Effector memory CD8-positive, alpha-beta T cell (primary cell): ENCODE measurements around the gene LRRC75A.

ENCODE experiments used
- ATAC-seq: fragments of 150-1000 bp; cut with Tn5 transposase; replicated peaks from 2 replicates; pipeline ENCODE4 v1.10.0; 2021; ENCODE audit warnings: mild to moderate bottlenecking, moderate library complexity
- DNase-seq, 3 experiments: peaks; one replicate each; pipeline ENCODE4 v3.0.0; 2021
- H3K27ac Mint-ChIP-seq, 2 donors: one replicate each; pipeline ENCODE4 v1.8.0; 2022; ENCODE audit warnings: mild to moderate bottlenecking in 2 of 2, mixed read lengths in 2 of 2, moderate library complexity in 2 of 2
- H3K27me3 Mint-ChIP-seq, 2 donors: one replicate each; pipeline ENCODE4 v1.8.0; 2022; ENCODE audit warnings: mixed read lengths in 2 of 2
- H3K36me3 Mint-ChIP-seq: one replicate; pipeline ENCODE4 v1.8.0; 2022; ENCODE audit warnings: mild to moderate bottlenecking, moderate library complexity, mixed read lengths; ENCODE audit not compliant: insufficient read depth
- H3K4me1 Mint-ChIP-seq, 2 donors: one replicate each; pipeline ENCODE4 v1.8.0; 2022; ENCODE audit warnings: low read depth in 2 of 2, mixed read lengths in 2 of 2
- H3K4me3 Mint-ChIP-seq, 2 donors: one replicate each; pipeline ENCODE4 v1.8.0; 2022; ENCODE audit warnings: mild to moderate bottlenecking in 2 of 2, mixed read lengths in 2 of 2, moderate library complexity in 2 of 2
- H3K9me3 Mint-ChIP-seq, 2 donors: one replicate each; pipeline ENCODE4 v1.8.0; 2022; ENCODE audit warnings: mixed read lengths in 2 of 2

LRRC75A gene

DNA sequence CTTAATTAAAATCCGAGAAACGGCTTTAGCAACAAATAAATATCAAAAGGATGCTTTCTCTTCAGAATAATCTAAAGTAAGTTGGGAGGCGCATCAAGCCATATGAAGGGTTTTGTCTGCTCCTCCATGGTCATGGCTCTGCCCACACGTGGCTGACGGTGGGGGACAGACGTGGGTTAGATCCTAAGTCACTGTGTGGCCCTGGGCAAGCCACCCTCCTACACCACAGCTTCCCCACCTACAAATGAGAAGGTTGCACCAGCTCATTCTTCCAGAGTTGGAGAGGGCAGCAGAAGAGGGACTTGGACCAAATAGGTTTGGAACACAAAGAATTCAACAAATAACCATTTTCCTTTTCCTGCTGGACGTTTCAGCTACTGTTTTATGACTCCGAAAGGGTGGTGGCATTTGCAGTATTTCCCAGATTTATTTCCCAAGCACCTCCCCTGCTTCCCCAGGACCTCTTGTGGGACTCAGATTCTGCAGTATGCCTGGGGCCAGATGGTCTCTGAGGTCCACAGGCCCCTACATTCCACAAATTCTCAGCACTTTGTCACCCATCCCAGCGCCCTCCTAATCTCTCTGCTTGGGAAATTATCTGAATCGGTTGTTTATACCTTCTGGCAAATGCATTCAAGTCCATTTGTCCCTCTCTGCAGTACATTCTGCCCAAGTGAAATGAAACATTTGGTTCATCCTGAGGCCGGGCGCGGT, 17.8 kb downstream of the LRRC75A start:
- DNase-seq = no peak
- H3K27ac Mint-ChIP-seq = peak overlapping the region in 1 of 2 donors; percentile 32
- ATAC-seq = no peak
- no peak overlapping the region for H3K4me3 Mint-ChIP-seq
- no peaks in the 10 kb centered on the region for H3K27me3 Mint-ChIP-seq
- H3K36me3 Mint-ChIP-seq = peaks cover 3% of the 10 kb centered on the region
- H3K4me1 Mint-ChIP-seq = peaks cover 3 to 8% of the 10 kb centered on the region in 2 donors
- no peaks in the 10 kb centered on the region for H3K9me3 Mint-ChIP-seq

DNA sequence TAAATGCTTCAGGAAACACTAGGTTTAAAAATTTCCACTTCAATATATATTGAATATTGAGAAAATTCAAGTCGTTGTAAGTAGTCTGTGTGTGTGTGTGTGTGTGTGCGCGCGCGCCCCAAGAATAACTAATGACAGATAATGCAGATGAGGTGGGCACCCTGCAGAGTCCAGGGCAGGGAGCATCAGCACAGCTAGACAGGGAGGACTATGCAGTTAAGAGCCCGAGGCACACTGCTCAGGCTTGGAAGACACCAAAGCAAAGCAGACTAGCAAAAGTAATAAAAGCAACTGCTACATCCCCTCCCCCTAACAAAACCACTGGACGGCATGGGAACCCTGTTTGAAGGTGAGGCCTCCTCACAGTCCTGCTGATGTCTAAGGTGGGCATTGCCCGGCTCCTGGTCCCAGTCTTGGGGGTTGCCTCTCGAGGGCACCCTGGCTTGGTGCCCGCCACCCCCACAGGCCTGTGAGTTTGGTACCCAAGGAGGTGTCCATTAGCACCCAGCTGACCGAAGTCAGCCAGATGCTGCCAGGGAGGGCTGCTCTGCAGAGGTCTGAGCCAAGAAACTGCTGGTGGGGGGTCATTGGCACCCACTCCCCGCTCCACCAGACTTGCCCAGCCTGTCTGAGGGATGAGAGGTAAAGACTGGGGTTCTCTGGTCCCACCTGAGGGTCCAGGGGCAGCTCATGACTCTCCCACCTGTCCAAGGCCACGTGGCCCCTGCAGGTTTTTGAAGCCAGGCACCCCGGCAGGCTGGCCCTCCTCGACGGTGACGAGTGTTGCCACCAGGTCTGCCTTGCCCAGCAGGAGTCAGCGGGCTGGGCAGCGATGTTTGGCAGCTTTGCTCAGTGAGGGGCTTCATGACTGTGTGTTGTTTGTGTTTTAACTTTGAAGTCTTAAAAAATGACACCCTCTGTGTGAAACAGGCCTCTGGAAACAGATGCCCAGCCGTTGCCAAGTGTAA, 18.7 kb downstream of the LRRC75A start:
- no peak overlapping the region for H3K27ac Mint-ChIP-seq
- H3K4me3 Mint-ChIP-seq = no peak overlapping the region
- H3K27me3 Mint-ChIP-seq = no peaks in the 10 kb centered on the region
- no peaks in the 10 kb centered on the region for H3K9me3 Mint-ChIP-seq
- H3K4me1 Mint-ChIP-seq = peaks cover 3 to 8% of the 10 kb centered on the region in 2 donors
- no peak for ATAC-seq
- peaks cover 3% of the 10 kb centered on the region for H3K36me3 Mint-ChIP-seq
- DNase-seq = no peak

DNA sequence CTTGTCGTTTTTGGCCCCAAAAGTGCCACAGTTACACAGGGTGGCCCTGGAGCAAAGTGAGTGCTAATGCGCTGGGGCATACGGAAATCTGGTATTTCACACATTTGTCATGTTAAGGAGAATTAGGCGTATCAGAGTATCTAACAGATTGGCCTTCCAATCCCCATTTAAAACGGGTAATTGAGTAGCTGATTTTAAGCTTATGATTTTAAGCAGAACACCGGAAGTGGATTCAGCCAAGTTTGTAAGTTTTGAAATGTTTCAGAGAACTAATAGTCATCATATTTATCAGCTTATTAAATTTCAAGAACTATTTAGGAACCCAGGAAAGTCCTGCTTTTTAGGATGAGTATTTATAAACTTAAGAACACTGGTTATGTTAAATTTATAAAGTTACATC, 19.5 kb downstream of the LRRC75A start:
- no peak overlapping the region for H3K4me3 Mint-ChIP-seq
- H3K27me3 Mint-ChIP-seq = no peaks in the 10 kb centered on the region
- peaks cover 4 to 8% of the 10 kb centered on the region in 2 donors for H3K4me1 Mint-ChIP-seq
- DNase-seq (no peak), ATAC-seq (no peak)
- H3K27ac Mint-ChIP-seq = no peak overlapping the region
- no peaks in the 10 kb centered on the region for H3K9me3 Mint-ChIP-seq
- peaks cover 5% of the 10 kb centered on the region for H3K36me3 Mint-ChIP-seq

DNA sequence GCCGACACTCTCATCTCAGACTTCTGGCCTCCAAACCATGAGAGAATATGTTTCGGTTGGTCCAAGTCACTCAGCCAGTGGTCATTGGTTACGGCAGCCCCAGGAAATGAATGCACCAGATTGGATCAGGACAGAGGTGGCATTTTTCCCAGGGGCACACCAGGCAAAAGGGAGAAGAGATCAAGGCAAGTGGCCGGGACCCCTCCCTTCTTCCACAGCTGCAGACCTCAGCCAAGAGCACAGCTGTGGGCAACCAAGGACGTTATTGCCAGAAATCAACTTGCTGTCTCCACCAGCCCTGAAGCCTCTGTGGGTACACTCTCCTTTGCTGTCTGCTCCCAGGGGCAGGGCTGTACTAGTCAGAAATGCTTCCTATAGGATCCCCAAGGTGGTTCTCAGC, 20.7 kb downstream of the LRRC75A start:
- H3K27me3 Mint-ChIP-seq = no peaks in the 10 kb centered on the region
- H3K4me3 Mint-ChIP-seq = no peak overlapping the region
- H3K9me3 Mint-ChIP-seq = no peaks in the 10 kb centered on the region
- DNase-seq (no peak), ATAC-seq (no peak)
- peaks cover 6% of the 10 kb centered on the region for H3K36me3 Mint-ChIP-seq
- H3K4me1 Mint-ChIP-seq = peaks cover 5 to 8% of the 10 kb centered on the region in 2 donors
- H3K27ac Mint-ChIP-seq = no peak overlapping the region

DNA sequence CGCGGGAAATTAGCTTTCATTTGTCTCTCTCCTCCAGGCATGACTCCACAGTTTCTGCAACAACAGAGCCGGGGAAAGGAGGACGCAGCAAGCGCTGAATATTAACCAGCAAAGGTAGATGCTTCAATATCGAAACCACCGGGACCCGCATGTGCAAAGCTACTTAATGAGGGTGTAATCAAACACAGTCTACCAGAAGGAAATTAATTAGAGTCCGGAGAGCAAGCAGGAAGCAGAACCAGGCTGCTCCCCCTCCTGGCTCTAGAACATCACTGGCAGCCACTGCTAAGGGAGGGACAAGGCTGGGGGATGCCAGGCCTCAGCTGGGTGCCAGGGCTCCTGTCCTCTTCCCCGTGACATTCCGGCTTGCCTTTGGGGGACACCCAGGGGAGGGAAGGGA, 21.7 kb downstream of the LRRC75A start:
- no peak for DNase-seq
- Mint-ChIP-seq H3K36me3 (peaks cover 6% of the 10 kb centered on the region), H3K27me3 (no peaks in the 10 kb centered on the region), H3K27ac (no peak overlapping the region), H3K9me3 (no peaks in the 10 kb centered on the region), H3K4me3 (no peak overlapping the region), H3K4me1 (peaks cover 5 to 8% of the 10 kb centered on the region in 2 donors)
- no peak for ATAC-seq

DNA sequence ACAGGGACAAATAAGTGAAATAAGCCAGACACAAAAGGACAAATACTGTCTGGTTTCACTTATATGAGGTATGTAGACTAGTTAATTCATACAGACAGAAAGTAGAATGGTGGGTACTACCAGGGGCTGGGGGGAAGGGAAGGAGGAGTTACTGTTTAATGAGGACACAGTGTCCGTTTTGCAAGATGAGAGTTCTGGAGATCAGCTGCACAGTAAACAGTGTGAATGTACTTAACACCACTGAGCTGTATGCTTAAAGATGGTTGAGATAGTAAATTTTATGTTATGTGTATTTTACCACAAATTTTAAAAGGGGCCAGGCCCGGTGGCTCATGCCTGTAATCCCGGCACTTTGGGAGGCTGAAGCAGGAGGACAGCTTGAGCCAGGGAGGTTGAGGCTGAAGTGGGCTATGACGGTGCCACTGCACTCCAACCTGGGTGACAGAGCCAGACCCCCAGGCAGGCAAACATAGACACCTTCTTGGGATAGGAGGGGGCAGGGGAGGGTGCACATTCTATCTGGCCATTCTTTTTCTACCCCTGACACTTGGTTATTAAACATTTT, 23.5 kb downstream of the LRRC75A start:
- no peak overlapping the region for H3K27ac Mint-ChIP-seq
- no peaks in the 10 kb centered on the region for H3K9me3 Mint-ChIP-seq
- no peak for DNase-seq
- peaks cover 6% of the 10 kb centered on the region for H3K36me3 Mint-ChIP-seq
- ATAC-seq = no peak
- peaks cover 5 to 8% of the 10 kb centered on the region in 2 donors for H3K4me1 Mint-ChIP-seq
- no peaks in the 10 kb centered on the region for H3K27me3 Mint-ChIP-seq
- no peak overlapping the region for H3K4me3 Mint-ChIP-seq

DNA sequence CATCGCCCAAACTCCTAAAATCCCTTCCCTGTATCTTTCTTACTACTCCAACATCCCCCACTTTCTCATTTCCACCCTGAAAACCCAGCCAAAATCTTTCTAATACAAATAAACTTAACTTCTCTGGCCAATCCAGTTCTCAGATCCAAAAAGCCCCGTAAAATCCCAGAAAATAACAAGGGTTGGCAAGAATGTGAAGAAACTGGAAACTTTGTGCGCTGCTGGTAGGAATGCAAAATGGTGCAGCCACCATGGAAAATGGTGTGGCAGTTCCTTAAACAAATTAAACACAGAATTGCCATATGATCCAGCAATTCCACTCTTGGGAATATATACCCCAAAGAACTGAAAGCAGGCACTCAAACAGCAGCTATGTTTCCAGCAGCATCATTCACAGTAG, 24.1 kb downstream of the LRRC75A start:
- DNase-seq (no peak), ATAC-seq (no peak)
- H3K9me3 Mint-ChIP-seq = no peaks in the 10 kb centered on the region
- no peak overlapping the region for H3K4me3 Mint-ChIP-seq
- peaks cover 6% of the 10 kb centered on the region for H3K36me3 Mint-ChIP-seq
- H3K27ac Mint-ChIP-seq = no peak overlapping the region
- H3K27me3 Mint-ChIP-seq = no peaks in the 10 kb centered on the region
- peaks cover 5 to 8% of the 10 kb centered on the region in 2 donors for H3K4me1 Mint-ChIP-seq

DNA sequence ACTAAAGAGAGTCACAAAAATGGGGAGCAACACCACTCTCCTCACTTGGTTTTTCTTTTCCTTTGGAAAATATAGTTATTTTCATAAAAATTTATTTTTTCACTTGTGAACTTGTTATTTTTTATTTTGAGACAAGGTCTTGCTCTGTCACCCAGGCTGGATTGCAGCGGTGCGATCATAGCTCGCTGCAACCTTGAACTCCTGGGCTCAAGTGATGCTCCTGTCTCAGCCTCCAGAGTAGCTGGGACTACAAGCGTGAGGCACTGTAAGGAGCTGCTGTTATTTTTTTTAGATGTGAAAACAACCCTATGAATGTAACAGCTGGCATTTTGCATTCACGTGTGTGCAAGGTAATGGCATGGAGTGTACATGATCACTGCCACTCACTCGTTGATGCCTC, 24.9 kb downstream of the LRRC75A start:
- peak overlapping the region in 1 of 2 donors; percentile 44 for H3K27ac Mint-ChIP-seq
- H3K9me3 Mint-ChIP-seq = no peaks in the 10 kb centered on the region
- H3K4me3 Mint-ChIP-seq = no peak overlapping the region
- no peak for DNase-seq
- peaks cover 6% of the 10 kb centered on the region for H3K36me3 Mint-ChIP-seq
- no peak for ATAC-seq
- H3K4me1 Mint-ChIP-seq = peaks cover 5 to 8% of the 10 kb centered on the region in 2 donors
- no peaks in the 10 kb centered on the region for H3K27me3 Mint-ChIP-seq

DNA sequence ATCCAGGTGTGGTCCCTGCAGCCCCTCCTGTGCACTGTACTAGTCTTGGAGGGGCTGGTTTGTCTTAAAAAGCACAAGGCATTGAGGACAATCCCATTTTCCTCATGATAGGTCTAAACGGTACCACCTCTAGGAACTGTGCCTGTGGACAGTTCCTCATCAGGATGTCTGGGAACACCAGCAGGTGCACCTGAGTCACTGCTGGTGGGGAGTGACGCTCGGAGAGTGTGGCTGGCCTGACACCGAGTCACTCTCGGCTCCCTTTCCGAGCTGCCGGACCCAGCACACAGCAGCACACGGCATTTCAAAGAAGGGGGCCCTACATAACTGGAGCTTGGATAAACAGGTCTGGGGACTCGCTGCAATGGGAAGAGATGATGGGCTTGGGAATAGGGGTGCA, 25.6 kb downstream of the LRRC75A start:
- ATAC-seq (no peak), DNase-seq (no peak)
- Mint-ChIP-seq H3K36me3 (peaks cover 6% of the 10 kb centered on the region), H3K4me1 (peaks cover 4 to 5% of the 10 kb centered on the region in 2 donors), H3K4me3 (no peak overlapping the region), H3K27me3 (no peaks in the 10 kb centered on the region), H3K27ac (peak overlapping the region in 1 of 2 donors; percentile 44), H3K9me3 (no peaks in the 10 kb centered on the region)

DNA sequence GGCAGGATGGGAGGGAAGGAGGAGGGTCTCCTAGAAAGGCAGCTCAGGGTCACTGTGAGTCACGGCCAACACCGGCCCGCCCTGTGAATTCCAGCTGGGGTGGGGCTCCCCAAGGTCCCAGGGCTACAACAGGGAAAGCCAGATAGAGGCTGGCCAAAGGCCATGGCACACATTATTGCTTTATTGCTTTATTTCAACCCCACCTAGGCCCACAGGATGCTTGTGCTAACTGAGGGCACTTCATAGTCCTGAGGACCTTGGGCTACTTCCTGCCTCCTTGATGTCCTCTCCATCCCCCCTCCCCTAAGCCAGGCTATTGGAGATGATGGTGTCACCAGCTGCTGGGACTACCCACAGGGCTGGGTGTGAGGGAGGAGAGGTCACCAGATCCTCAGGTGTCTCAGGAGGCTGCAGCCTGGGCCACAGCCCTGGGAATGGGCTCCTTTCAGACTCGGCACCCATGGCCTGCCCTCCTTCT, 26.1 kb downstream of the LRRC75A start:
- no peak for ATAC-seq
- no peak overlapping the region for H3K4me3 Mint-ChIP-seq
- no peaks in the 10 kb centered on the region for H3K27me3 Mint-ChIP-seq
- H3K36me3 Mint-ChIP-seq = peaks cover 3% of the 10 kb centered on the region
- H3K4me1 Mint-ChIP-seq = peaks cover 1 to 6% of the 10 kb centered on the region in 2 donors
- DNase-seq = no peak
- H3K9me3 Mint-ChIP-seq = no peaks in the 10 kb centered on the region
- no peak overlapping the region for H3K27ac Mint-ChIP-seq

DNA sequence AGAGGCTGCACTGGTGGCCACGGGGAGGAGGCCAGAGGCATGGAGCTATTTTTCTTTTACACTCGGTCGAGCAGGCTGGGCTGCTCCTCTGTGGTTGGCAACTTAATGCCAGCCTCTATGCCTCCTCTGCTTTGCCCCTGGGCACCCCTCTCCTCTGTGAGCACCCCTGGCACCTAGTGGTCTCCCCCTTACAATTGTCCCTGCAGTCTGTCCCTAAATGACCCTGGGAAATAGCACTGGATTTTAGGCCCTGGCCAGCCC, 27.0 kb downstream of the LRRC75A start:
- Mint-ChIP-seq H3K4me1 (peaks cover 0 to 8% of the 10 kb centered on the region in 2 donors), H3K4me3 (no peak overlapping the region), H3K27me3 (no peaks in the 10 kb centered on the region), H3K36me3 (peaks cover 3% of the 10 kb centered on the region), H3K9me3 (no peaks in the 10 kb centered on the region), H3K27ac (no peak overlapping the region)
- ATAC-seq (no peak), DNase-seq (no peak)

DNA sequence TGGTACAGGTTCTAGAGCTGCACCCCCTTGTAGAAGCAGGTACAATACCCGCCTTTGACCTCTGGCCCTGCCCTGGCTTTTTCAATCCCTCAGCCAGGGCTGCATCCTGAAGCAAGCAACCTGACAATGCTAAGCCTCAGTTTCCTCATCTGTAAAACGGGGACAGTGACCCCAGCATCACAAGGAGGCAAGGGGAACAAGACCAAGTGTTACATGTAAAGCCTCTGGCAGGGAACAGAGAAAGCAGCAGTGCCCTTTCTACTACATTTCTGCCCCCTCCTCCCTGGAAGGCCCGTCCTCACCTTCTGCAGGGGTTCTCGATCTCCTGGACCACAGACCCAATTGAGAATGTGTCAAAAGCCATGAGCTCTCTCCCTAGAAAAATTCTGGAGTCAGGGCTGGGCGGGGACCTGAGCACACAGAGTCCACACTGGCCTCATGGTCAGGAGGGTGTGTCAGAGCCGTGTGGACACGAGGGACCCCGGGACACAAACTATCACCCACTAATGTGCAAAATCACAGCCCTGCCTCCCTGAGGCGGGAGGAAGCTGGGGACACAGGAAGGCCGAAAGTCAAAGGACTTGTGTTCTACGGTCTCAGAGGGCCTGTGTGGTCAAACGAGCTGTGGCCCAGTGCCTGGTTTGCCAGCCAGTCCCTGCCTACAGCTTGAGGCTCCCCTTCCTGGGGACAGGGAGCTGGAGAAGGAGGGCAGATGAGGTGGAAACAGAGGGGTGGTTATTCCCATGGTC, 27.5 kb downstream of the LRRC75A start:
- Mint-ChIP-seq H3K4me1 (peaks cover 0 to 8% of the 10 kb centered on the region in 2 donors), H3K27me3 (no peaks in the 10 kb centered on the region), H3K27ac (no peak overlapping the region), H3K36me3 (peaks cover 3% of the 10 kb centered on the region), H3K4me3 (no peak overlapping the region), H3K9me3 (no peaks in the 10 kb centered on the region)
- DNase-seq (no peak), ATAC-seq (no peak)
